GM19395 (cell line): ENCODE measurements around the gene ACTN1.

Experiments used
- ATAC-seq: cut with Tn5 transposase; IDR thresholded peaks from one replicate; pipeline ENCODE4 v1.9.1; 2021; ENCODE audit warnings: mild to moderate bottlenecking, moderate library complexity; ENCODE audit not compliant: unreplicated experiment

ACTN1 gene

GRCh38 chr14:68892961-68893360 is 86.1 kb downstream of the ACTN1 start:
- ATAC-seq, result no peak

- ATAC-seq, result no peak
Observed at GRCh38 chr14:68891851-68892660, 87.0 kb downstream of the ACTN1 start.

- ATAC-seq, result no peak
Observed at GRCh38 chr14:68890173-68890931, 88.8 kb downstream of the ACTN1 start.

DNA sequence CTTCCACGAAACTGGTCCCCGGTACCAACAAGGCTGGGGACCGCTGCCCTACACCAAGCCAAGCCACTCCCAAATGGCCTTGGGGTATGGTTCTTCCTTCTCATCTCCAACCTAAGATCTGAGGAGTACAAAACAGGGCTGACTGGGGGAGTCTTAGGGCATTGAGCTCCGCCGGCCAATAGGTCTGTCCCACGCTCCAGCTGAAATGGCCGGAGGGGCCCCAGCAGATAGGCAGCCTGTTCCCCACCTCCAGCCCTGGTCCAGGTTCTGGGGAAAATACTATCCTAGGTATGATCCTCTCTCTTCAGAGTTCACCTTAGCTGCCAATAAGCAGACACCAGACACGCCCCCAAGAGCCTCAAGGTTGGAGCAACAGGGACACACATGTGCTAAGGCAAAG is 90.2 kb downstream of the ACTN1 start:
- no peak for ATAC-seq

DNA sequence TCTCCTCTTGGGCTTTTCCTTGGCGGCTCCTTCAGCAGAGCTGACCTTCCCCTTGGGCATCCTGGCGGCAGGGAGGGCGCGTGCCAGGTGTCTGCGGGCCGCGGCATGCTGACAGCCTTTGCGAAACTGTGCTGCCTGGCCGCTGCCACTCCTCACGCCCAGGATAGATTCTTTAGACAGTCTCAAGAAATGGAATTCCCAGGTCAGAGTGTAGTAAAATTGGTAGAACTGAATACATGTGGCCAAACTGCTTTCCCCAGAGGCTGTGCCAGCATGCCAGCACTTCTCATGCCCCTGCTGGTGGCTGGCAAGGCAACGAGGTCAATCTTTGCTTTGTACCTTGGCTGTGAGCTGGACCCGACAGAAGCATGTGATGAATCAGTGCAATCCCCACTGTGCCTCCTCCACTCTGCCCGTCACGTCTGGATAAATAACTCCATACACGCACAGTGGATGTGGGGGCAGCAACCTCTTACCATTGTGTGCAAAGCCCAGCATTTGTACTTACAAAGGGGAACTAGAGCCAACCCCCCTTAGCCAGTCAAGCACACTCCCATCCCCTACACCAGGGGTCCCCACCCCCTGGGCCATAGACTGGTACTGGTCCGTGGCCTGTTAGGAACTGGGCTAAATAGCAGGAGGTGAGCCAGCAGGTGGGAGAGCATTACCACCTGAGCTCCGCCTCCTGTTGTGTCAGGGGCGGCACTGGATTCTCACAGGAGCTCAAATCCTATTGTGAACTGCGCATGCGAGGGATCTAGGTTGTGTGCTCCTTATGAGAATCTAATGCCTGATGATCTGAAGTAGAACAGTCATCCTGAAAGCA is 90.9 kb downstream of the ACTN1 start:
- no peak for ATAC-seq

GRCh38 chr14:68886109-68886434 is 93.0 kb downstream of the ACTN1 start:
- ATAC-seq, result no peak

DNA sequence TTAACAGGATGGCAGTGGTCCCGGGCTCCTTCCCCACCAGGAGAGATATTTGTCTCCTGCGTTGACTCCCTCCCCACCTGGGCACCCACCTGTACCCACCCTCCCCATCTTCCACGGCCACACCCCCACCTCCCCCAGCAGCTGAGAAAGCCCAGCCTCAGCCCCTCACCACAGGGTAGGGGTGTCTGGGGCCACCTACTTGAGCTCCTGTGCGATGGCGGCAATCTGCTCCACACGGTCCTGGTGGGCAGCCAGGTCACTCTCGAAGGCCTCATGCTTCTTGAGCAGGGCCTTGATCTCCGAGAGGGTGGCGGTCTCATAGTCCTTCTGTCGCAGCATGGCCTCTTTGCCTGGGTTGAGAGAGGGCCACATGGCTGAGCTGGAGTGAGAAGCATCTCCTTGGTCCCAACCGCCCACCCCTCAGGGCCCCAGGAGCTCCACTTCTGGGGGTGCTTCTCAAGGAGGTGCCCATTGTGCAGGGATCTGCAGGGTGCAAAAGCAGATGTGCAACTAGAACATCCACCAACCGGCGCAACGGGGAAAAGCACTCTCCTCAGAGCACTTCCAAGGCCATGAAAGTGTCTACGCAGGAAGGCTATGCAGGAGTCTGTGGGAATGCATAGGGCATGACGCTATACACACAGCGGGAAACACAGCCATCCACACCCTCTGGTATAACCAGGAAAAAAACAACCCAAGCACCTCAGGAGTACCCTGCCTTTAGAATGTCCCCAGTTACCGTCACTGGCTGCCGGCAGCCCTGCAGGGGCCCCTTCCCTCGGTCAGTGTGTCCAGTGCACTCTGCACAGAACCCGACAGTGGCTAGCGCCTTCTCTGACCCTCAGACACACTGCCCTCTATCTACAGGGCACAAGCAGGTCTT is 93.6 kb downstream of the ACTN1 start:
- ATAC-seq, result no peak

- no peak for ATAC-seq
Observed at GRCh38 chr14:68884031-68885030, 94.8 kb downstream of the ACTN1 start.

DNA sequence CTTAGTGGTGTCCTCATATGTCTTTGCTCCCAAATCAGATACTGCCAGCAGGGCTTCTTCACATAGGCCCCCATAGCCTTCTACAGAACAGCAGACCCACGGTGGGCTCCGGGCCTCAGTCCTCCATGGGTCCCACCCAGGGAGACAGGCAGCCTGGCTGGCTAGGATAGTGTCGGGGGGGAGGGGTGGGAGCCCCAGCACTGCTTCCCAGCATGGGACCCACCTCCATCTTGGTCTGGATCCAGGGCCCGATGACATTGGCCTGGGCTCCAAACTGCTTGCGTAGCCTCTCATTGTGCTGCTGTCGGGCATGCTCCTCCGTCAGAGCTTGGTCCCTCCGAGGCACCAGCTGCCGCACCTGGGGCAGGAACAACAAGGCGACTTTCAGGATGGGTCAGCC is 96.9 kb downstream of the ACTN1 start:
- ATAC-seq, result no peak

DNA sequence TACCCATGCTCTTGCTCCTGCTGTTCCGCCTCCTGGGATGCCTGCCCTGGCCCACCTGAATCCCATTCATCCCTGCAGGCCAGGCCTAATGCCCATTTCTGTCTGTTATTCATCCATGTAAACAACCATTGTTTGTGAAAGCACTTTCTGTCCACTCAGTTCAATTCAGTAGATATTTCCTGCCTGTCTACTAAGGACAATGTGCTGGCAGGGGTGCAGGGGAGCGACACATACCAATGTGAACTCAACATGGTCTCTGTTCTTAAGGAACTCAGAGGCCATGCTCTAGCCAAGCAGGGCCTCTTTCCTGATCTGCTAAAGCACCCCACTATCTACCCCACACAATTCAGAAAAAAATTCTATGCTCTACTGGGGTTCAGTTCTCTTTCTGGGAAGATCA is 97.7 kb downstream of the ACTN1 start:
- ATAC-seq, result no peak

GRCh38 chr14:68880581-68881105 is 98.5 kb downstream of the ACTN1 start:
- no peak for ATAC-seq

DNA sequence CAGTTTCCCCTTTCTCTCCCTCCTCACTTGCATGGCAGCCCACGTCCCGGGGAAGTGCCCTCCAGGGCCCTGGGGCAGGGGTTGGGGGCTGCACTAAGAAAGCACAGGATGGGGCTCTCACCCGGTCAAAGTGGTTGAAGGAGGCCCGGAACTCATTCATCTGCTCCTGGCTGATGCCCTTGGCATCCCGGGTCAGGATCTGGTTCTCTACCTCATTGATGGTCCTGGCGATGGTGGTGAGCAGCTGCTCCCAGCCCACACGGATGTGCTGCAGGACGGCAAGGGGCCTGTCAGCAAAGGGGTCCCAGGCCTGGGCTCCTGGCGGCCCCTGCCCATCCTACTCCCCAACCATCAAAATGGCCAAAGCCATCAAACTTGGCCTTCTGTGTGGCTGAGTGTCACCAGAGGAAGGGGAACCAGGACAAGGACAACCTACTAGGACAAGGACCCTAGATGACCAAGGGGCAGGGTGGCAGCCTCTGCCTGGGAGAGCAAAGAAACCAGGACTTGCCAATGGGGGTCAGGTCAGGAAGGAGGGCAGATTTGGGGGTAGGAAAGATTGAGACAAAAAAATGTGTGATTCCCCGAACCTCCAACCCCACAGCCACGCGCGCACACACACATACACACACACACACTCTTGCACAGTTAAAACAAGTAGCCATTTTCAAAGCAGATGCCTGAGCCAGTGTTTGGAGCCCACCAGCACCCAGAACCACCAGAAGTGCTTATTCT is 99.1 kb downstream of the ACTN1 start:
- ATAC-seq, result no peak

DNA sequence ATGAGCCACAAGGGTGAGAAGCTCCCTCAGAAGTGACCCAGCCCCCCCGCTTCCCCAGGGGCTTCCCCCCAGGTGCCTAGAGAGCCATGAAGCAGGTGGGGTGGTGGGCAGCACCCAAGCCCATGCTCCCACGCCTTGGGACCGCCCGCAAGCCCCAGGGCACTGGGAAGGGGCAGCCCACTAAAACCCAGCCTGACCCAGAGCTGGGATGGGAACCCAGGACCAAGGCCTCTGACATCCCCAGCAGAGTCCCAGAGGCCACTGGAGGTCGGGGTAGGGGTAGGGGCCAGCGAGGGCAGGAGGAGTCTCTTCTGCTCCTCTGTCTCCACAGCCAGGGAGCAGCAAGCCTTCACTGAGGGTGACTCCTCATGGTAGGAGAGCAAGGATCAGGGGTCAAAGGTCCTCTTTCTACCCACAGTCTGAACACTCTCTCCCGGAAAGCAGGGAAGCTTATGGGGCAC is 99.8 kb downstream of the ACTN1 start:
- no peak for ATAC-seq

GRCh38 chr14:68878908-68879307 is 100.2 kb downstream of the ACTN1 start:
- ATAC-seq, result no peak

DNA sequence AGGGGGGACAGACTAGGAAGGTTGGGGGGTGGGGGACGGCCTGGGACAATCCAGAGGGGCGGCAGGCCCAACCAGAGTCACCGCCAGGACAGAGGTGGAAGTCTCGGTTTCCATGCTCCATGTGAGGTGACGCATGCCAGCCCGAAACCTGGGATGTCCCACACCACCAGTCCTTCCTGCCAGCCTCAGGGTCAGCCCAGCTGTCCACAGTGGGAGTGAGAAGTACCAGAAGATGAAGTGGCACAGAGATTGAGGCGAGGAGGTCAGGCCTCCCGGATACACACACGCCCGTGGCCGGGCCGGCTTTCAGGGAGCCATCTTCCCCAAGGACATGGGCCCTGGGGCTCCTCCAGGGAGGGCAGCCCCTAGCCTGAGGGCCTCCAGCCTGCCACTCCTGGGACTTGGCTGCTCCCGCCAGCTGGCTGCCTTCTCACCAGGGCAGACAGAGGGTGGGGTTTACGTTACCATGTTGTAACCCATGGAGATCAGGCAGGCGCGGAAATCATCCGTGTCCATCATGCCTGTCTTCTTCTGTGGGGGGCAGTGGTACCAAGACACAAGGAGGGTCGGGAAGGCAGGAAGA is 101.0 kb downstream of the ACTN1 start:
- ATAC-seq, result no peak

- no peak for ATAC-seq
Observed at GRCh38 chr14:68876976-68877375, 102.1 kb downstream of the ACTN1 start.

GRCh38 chr14:68874746-68875155 is 104.4 kb downstream of the ACTN1 start:
- ATAC-seq, result no peak

DNA sequence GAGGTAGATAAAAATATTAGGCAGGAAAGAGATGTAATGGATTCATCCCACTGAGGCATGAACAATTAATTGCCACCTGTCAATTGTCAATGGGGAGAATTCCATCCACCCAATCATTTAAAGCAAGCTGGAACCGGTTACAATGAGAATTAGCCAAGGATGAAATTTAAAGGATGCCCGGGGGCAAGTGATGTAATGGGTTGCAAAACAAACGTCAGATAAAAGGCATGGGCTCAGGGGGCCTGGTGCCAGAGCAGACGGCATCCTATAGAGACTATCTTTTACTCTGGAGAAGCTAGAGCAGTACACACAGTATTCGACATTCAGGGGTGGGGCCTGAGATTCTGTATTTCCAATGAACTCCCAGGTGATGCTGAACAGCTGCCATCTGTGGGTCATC is 105.7 kb downstream of the ACTN1 start:
- no peak for ATAC-seq
